T-helper 1 cell (primary cell): ENCODE results near the gene PRAMEF11.
"Not testable (repeated sequence)": the region's sequence is repeated elsewhere in the genome, so short reads cannot be mapped to it uniquely, and the experiment has no call there.

Experiments
- DNase-seq, 5 donors: peaks; one replicate each; pipeline ENCODE4 v3.0.0-alpha.2; 2012 to 2020
- total RNA-seq, 4 donors: gene quantifications; one replicate each; lab custom pipeline; 2026; lab: John Stamatoyannopoulos, UW

Gene PRAMEF11
- 0 reads per million in 4 donors for total RNA-seq

DNA sequence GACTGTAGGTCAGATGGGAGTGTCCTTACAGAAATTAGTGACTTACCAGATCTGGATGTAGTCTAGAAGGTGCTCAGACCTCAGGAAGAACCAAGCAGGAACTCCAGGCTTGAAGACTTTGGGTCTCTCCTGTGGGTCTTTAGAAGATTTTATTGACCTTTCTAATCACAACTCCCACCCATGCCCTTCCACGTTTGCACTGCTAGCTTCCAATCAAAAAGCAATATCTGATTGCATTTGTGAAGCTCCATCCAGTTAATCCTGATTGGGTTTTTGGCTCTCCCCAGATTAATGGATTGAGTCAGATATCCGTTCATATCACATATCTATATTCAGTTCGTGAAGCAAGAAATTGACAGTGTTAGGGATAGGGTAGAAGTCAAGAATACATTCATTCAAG lies at the start of gene PRAMEF11:
TSS of gene PRAMEF11 (minus strand) at position 101 of the 400 bp plus-strand sequence. CDS start 2,621 bp downstream, outside the sequence.
- not testable (repeated sequence) for DNase-seq

DNA sequence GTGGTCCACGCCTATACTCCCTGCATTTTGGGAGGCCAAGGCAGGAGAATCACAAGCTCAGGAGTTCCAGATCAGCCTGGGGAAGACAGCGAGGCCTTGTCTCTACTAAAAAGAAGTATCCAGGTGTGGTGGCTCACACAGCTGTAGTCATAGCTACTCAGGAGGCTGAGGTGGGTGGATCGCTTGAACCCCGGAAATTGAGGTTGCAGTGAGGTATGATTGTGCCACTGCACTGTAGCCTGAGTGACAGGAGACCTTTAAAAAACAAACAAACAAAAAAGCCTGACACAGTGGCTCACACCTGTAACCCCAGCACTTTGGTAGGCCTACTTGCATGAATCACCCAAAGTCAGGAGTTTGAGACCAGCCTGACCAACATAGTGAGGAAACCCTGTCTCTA lies 47.2 kb upstream of the PRAMEF11 start:
- not testable (repeated sequence) for DNase-seq

DNA sequence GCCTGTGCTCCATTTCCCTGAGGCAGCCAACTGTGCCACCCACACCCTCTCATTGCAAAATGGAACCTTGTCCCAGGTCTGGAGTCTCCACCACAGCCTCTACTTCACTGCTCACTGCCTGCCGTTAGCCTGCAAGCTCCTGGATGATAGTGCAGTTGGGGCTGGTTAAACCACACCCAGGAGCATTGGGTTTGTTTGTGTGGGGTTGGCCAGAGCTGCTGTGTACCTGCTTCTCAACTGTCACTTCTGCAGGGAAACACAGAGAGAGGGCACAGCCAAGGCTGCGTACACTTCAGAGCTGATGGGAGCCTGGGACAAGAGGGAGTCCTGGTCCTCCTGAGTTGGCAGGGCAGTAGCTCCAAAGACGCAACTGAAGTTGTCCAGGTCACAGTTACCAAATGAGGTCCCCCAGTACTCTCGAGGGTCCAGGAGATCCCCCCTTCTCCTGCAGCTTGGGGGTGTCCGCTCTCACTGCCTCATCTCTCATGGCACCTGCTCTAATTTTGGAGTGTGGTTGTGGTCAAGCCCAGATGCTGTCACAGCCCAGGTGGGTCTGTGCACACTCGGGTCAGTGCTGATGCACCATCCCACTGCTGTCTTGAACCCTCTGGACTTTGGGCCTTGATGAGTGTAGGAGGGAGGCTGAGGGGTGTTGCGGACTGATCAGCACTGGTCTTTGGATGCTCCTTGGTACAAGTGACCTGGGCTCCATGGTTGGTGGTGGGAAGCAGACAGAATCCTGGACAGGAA lies 32.1 kb upstream of the PRAMEF11 start:
- not testable (repeated sequence) for DNase-seq

DNA sequence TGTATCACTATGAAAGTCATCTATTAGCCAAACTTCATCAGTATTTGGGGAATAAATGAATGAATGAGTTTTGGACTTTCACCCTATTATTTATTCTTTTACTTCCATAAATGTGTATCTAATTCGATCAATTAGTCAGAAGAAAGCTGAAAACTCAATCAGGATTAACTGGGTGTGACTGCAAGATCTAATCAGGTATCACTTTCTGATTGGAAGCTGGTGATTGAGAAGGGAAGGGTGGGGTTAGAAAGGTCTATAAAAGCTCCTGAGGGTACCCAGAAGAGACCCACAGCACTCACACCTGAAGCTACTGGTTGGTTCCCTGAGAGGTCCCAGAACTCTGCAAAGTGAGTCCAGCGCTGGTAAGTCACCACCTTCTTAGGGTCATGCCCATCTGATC lies 25.6 kb upstream of the PRAMEF11 start, which contains the start of gene PRAMEF2:
TSS of gene PRAMEF2 (plus strand) at position 301 of the 400 bp plus-strand sequence. CDS start 1,924 bp downstream, outside the sequence.
- DNase-seq, result not testable (repeated sequence)

DNA sequence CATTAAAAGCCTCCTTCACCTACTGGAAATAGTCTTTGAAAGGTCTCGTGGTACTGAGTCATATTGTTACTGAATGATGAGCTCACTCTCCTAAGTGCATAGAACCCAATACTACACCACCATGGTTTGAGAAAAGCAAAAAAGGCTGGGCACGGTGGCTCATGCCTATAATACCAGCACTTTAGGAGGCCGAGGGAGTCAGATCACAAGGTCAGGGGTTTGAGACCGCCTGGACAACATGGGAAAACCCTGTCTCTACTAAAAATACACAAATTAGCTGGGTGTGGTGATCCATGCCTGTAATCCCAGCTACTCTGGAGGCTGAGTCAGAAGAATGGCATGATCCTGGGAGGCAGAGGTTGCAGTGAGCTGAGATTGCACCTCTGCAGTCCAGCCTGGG lies 20.6 kb upstream of the PRAMEF11 start:
- DNase-seq, result no peak

DNA sequence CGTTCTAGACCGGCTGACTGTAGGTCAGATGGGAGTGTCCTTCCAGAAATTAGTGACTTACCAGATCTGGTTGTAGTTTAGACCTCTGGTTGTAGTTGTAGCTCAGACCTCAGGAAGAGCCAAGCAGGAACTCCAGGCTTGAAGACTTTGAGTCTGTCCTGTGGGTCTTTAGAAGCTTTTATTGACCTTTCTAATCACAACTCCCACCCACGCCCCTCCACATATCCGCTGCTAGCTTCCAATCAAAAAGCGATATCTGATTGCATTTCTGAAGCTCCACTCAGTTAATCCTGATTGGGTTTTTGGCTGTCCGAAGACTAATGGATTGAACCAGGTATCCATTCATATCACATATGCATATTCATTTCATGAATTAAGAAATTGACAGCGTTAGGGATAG lies 17.4 kb upstream of the PRAMEF11 start, which contains the start of gene HNRNPCL1:
TSS of gene HNRNPCL1 (minus strand) at position 101 of the 400 bp plus-strand sequence. CDS start 431 bp downstream, outside the sequence.
- DNase-seq, result not testable (repeated sequence)

DNA sequence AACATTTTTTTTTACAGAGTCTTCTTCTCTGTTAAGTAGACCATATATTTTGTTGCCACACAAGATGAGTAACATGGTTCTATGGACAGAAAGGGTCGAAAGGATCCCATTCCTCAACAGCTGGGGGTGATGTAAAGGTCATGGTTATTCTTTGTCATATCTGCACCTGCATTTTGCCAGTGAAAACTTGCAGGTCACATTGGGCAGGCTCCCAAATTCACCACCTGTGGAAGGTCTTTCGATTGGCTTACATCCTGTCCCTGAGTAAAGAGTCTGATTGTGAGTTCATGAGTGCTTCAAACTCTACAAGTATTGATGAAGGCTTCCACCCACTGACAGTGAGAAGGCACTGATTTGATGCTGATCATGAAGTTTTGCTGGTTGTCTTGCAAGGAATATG lies 2.0 kb upstream of the PRAMEF11 start:
- not testable (repeated sequence) for DNase-seq

DNA sequence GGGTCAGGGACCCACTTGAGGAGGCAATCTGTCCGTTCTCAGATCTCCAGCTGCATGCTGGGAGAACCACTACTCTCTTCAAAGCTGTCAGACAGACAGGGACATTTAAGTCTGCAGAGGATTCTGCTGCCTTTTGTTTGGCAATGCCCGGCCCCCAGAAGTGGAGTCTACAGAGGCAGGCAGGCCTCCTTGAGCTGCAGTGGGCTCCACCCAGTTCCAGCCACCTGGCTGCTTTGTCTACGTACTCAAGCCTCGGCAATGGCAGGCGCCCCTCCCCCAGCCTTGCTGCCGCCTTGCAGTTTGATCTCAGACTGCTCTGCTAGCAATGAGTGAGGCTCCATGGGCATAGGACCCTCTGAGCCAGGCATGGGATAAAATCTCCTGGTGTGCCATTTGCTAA lies 12.1 kb downstream of the PRAMEF11 start:
- not testable (repeated sequence) for DNase-seq

DNA sequence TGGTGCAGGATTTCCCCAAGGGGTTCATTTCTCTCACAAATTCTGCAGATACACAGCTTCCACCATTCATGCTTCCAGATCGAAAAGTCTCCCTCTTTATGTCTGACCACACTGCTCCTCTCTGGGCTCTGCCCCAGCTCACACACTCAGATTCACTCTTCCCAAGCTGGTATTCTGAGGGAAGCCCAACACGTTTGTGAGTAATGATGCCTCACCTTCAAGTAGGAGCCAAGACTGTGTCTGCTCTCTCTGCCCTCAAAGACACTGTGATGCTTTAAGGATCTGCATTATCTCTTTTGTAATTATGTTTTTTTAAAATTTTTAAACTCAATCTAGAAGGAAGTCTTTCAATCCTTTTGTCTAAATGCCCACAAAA lies 19.8 kb downstream of the PRAMEF11 start:
- no peak for DNase-seq

DNA sequence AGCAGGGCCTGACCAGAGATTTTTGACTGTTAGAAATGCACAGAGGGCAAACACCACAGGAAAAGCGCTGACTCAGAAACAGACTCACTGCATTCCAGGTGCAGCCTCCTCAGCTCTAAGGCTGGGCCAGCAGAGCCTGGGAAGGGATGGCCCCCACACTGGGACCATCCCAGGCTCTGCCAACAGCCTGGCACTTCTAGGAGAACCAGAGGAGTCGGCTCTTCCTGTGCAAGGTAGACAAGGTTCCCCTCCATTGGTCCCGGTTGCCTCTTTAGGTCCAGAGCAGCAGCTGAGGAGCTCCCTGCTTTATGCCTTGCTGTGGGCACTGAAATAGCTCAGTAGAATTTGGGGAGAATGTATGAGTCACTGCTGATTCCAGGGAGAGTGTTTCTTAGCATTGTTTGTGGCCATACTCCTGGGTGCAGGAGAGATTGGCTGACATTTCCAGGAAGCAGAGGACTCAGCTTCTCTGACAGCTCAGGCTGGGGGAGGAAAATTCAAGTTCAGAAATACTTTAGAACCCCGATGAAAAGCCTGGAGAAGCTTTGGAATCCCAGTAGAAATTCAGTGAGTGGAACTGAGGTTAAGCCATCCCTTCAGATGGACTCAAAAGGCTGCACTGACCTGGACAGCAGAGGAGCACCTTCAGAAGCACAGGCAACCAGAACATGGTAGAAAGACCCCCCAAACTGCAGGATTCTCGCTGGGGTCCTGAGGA lies 20.4 kb downstream of the PRAMEF11 start:
- no peak for DNase-seq

DNA sequence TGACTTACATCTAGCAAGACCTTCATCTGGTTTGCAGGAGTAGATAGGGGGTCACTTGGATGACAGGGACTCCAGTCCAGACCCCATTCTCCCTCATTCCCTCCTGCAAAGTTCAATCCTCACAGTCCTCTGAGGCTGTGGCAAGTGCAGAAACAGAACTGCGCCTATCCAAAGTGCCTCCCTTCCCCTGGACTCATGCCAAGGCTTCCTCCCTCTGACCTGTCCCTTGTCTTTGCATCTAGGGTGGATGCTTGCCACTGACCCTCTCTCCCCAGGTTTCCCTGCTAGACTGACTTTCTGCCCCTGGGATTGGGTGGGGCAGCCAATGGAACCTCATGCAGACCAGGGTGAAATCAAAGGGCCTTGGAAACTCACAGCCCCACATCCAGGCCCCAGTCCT lies 21.3 kb downstream of the PRAMEF11 start:
- DNase-seq, result no peak

DNA sequence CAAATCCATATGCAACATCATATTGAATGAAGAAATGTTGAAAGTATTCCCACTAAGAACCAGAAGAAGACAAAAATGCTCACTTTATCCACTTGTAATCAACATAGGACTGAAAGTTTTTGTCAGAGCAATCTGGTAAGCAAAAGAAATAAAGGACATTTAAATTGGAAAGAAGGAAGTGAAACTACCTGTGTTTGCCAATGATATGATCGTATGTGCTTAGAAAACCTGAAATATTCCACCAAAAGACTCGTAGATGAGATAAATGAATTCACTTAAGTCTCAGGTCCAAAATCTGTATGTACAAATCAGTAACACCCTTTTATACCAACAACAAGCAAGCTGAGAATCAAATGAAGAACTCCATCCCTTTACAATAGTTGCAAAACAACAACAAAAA lies 31.5 kb downstream of the PRAMEF11 start:
- no peak for DNase-seq

DNA sequence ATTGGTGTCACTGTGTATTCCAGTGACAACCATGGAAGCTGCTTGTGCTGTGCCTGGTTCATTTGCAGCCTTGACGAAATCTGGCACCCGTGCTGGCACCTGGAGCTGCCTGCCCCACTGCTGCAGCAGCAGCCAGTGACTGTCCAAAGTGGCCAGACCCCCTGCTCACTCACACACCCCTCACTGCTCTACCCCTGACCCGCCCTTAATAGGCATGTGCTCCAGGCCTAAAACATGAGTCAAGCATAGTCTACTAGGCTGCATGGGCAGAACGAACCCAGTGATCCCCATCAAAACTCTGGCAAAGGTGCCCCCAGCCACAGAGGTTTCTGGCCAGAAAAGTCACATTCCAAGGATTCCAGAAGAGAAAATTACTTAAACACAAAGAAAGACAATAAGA lies 32.3 kb downstream of the PRAMEF11 start:
- DNase-seq, result no peak

DNA sequence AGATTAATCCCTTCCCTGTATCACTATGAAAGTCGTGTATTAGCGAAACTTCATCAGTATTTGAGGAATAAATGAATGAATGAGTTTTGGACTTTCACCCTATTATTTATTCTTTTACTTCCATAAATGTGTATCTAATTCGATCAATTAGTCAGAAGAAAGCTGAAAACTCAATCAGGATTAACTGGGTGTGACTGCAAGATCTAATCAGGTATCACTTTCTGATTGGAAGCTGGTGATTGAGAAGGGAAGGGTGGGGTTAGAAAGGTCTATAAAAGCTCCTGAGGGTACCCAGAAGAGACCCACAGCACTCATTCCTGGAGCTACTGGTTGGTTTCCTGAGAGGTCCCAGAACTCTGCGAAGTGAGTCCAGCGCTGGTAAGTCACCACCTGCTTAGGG lies 40.1 kb downstream of the PRAMEF11 start, which contains the start of gene PRAMEF1:
TSS of gene PRAMEF1 (plus strand) at position 301 of the 400 bp plus-strand sequence. CDS start 1,831 bp downstream, outside the sequence.
- not testable (repeated sequence) for DNase-seq

DNA sequence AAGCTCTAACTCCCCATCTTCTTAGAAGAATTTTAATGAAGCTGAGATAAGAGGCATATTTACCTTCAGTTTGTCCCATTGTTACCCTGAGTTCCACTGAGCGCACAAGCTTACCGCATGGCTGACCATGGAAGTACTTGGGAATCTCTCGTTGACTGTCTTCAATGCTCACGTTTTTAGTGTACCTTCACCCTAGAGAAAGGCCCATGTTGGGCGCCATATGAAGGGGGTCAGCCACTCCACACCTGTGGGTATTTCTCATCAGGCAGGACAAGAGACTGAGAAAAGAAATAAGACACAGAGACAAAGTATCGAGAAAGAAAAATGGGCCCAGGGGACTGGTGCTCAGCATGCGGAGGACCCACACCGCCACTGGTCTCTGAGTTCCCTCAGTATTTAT lies 46.5 kb downstream of the PRAMEF11 start:
- not testable (repeated sequence) for DNase-seq

DNA sequence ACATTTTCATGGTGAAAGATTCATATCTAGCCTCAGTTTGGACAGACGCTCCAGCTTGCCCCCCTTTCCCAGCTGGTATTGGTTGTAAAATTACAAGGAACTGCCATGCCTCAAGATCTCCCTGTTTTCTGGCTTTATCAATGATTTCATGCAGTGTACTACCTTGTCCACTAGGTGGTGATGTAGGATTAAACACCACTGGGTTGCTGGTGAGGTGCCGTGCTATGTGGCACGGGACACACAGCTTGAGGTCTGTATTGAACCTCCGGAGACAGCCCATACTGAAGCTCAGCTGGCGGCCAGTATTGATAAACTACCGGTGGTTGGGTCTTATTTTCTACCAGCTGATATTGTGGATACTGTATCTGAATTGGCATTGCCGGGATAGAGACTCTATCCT lies 47.4 kb downstream of the PRAMEF11 start:
- not testable (repeated sequence) for DNase-seq

DNA sequence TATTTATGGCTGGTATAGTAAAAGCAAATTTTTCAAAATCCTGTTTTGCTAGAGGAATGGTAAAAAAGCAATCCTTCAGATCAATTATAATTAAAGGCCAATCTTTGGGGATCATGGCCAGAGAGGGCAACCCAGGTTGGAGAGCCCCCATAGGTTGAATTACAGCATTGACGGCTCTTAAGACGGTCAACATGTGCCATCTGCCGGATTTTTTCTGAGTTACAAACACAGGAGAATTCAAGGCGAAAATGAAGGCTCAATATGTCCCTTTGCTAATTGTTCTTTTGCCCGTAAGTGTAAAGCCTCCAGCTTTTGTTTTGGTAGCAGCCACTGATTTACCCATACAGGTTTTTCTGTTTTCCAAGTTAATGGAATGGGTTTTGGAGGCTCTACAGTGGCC lies 49.7 kb downstream of the PRAMEF11 start:
- DNase-seq, result not testable (repeated sequence)

DNA sequence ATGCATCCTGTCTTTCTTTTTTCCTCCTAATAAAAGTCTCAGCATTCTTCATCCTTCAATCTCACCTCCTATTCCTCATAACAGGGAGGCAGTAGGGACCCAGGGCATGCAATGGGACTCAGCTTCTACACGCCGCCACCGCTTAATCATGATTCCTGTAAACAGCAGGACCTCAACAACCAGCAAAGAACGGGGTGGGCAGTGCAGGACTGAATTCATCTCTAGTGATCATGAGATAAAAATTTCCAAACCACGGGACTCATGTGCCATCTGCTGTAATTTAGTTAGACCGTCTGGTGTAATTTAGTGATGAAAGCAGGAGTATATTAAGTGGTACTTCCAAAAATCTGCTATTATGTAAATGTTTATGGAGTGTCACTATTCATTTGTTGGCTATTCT lies 52.3 kb downstream of the PRAMEF11 start:
- DNase-seq, result no peak

DNA sequence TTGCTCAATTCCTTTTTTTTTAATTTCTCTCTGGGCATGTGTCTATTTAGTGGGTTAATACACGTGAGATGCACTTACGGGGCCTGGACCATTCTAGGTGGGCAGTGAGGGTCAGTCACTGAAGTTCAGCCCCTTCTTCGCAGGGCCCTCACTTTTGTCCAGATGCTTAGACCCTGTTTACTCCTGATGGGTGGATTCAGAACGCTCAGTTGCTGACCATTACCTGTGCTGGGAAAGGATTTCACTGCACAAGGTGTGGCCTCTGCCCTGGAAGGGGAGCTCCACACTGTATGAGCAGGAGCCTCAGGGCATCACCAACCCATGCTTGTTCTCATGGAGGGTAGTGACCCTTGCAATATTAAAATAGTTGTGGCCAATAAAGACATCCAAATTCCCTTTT lies 53.1 kb downstream of the PRAMEF11 start:
- DNase-seq, result no peak

DNA sequence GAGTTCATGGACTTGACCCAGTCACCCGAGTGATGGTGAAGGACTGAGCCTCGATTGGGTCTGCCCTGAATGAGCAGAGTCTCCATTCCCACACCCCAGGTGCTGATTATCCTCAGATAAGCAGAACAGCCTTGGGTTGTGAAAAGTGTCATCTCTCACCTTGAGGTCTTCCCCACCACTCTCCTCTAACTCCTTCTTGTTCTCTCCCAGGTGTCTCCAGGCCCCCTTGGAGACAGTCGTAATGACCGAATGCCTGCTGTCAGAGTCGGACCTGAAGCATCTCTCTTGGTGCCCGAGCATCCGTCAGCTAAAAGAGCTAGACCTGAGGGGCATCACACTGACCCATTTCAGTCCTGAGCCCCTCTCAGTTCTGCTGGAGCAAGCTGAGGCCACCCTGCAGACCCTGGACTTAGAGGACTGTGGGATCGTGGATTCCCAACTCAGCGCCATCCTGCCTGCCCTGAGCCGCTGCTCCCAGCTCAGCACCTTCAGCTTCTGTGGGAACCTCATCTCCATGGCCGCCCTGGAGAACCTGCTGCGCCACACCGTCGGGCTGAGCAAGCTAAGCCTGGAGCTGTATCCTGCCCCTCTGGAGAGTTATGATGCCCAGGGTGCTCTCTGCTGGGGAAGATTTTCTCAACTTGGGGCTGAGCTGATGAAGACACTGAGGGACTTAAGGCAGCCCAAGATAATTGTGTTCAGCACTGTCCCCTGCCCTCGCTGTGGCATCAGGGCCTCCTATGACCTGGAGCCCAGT lies 54.2 kb downstream of the PRAMEF11 start:
- no peak for DNase-seq

DNA sequence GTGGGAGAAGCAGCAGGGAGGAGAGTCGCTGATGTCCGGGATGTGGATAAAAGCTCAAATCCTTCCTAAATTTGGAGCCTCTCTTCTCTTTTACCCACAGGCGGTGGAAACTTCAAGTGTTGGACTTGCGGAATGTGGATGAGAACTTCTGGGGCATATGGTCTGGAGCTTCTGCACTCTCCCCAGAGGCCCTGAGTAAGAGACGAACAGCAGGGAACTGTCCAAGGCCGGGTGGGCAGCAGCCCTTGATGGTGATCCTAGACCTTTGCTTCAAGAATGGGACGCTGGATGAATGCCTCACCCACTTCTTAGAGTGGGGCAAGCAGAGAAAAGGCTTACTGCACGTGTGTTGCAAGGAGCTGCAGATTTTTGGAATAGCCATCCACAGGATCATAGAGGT lies 55.8 kb downstream of the PRAMEF11 start:
- no peak for DNase-seq

DNA sequence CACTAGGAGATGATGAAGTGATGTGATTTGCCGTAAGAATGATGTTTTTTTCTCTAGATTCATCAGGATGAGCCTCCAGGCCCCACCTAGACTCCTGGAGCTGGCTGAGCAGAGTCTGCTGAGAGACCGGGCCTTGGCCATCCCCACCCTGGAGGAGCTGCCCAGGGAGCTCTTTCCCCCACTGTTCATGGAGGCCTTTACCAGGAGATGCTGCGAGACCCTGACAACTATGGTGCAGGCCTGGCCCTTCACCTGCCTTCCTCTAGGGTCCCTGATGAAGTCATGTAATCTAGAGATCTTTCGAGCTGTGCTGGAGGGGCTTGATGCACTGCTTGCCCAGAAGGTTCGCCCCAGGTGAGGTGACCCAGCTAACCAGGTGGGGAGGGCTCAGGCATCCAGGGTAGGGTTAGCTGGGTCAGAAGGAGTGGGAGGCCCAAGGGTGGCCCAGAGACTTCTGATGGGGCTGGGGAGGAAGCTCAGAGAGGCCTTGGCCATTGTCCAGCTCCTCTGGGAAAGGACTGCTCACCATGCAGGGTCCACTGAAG lies 56.3 kb downstream of the PRAMEF11 start:
- DNase-seq, result no peak
